HG03469 (cell line): ENCODE results near the gene GCK.

Source experiments
- ATAC-seq: cut with Tn5 transposase; IDR thresholded peaks from one replicate; pipeline ENCODE4 v1.9.1; 2021; ENCODE audit warnings: mild to moderate bottlenecking, moderate library complexity, moderate number of reproducible peaks; ENCODE audit not compliant: unreplicated experiment

Gene GCK

GRCh38 chr7:44223362-44224079 lies 34.3 kb upstream of the GCK start:
- no peak for ATAC-seq

DNA sequence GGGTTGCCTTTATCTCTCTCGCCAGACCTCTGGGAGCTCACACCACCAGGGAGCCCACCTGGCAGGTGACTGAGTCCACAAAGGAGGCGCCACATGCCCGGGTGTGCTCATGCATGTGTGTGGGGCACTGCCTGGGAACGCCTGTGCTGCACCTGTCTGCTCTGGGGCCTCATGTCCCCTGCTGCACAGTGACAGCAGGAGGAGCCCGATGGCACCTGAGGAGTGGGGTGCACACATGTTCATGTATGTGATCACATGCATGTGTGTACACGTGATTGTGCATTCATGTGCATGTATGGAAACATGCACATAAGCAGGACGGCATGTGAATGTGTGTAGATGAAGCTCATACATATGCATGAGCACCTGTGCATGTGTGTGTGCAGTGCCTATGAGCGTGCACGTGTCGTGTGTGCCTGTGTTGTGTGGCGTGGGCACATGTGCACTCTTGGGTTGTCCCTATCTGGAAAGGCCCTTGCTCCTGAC lies 33.6 kb upstream of the GCK start:
- no peak for ATAC-seq

GRCh38 chr7:44222074-44222473 lies 32.8 kb upstream of the GCK start:
- no peak for ATAC-seq

- no peak for ATAC-seq
These were observed 32.1 kb upstream of the GCK start for GRCh38 chr7:44221231-44221791.

- ATAC-seq, result no peak
These were observed 31.3 kb upstream of the GCK start for GRCh38 chr7:44220358-44221112.

DNA sequence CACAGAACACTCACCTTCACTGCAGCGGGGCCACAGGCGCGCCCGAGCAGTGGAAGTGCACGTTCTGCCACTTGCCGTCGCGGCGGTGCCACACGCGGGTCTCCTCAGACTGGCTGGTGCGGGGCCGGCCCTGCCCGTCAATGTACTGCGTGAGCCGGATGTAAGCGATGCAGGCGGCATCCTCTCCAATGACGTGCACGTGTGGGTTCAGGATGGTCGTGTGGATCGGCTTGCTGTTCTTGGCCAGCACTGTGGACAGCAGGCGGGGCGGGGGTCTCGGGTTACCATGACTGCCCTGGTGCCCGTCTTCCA lies 30.8 kb upstream of the GCK start:
- ATAC-seq, result no peak

- ATAC-seq, result no peak
These were observed 30.3 kb upstream of the GCK start for GRCh38 chr7:44219371-44220045.

DNA sequence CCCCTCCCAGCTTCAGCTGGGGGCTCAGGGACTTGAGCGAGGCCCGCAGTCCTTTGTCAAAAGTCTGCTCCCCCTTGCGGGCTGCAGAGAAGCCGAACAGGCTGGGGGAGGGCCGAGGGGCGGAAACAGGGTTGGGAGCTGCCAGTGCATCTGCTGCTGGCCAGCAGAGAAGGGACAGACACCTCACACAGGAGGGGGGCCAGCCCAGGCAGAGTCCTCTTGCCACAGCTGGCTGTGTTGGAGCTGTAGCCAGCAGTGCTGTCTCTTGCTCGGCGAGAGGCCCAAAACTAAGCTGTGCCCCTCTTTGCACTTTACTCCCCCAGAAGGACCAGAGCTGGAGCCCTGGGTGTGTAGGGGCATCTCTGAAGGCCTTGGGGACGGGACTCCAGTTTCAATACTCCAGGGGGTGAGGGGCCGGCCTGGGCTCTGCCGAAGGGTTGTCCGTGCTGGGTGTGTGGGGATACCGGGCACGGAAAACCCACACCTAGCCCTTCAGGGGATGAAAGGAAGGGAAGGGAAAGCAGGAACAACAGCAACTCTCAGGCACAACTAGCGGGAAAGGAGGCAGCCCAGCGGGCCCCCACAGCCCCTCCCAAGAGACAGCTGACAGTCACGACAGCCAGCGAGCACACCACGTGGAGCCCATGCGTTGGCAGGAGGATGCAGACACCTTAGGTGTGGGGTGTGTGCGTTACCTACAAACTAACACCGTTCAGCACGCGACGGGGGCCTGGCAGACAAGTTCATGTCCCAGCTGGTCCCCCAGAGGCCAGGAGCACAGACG lies 29.4 kb upstream of the GCK start:
- ATAC-seq, result no peak

GRCh38 chr7:44217852-44218402 lies 28.7 kb upstream of the GCK start:
- ATAC-seq, result no peak

- ATAC-seq, result no peak
These were observed 28.0 kb upstream of the GCK start for GRCh38 chr7:44217223-44217714.

DNA sequence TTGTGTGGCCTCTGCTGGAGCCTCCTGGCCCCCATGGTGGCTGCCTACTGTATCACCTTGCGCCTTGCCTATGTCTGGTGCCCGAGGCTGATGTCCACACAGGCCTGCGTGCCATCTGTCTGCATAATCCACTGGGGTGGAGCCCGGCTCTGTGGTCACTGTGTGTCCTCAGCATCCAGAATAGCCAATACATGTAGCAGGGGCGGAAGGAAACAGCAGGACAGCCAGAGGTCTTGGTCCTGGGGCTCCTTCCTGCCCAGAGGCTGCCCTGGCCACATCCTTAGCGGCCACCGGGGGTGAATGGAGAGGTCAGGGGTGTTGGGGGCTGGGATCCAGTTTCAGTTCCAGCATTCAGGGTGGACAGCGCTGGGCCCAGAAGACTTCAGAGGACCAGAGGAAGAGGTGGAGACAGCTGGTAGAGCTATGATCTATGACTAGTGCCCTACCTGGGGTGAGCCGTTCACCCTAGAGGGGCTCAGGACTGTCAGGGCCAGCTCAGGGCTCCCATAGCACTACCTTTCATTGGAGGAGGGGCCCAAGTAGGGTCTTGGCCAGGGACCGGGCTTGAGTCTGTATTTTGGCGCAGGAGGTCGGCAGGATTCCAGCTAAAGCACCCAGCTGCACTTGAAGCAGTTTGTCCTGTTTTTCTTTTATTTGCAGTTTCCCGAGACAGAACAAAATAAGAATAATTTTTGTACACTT lies 27.4 kb upstream of the GCK start:
- ATAC-seq, result no peak

DNA sequence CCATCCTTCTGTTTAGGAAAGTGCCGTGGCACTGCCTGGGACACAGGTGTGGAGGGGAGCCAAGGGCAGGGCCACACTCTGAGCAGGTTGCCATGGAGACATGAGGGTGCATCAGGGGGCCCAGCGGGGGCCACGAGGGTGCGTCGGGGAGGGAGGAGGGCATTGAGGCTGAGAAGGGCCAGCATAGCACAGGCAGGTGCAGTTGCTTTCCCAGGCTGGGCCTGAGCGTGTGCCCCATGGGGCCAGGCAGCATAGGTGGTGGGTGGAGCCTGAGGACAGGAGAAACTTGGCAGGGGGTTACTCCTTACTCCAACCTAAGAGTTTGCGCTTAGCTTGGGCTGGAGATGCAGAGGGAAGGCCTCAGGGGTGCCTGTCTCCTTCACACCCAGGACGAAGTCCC lies 26.8 kb upstream of the GCK start:
- ATAC-seq, result no peak

GRCh38 chr7:44215531-44215930 lies 26.3 kb upstream of the GCK start:
- ATAC-seq, result no peak

DNA sequence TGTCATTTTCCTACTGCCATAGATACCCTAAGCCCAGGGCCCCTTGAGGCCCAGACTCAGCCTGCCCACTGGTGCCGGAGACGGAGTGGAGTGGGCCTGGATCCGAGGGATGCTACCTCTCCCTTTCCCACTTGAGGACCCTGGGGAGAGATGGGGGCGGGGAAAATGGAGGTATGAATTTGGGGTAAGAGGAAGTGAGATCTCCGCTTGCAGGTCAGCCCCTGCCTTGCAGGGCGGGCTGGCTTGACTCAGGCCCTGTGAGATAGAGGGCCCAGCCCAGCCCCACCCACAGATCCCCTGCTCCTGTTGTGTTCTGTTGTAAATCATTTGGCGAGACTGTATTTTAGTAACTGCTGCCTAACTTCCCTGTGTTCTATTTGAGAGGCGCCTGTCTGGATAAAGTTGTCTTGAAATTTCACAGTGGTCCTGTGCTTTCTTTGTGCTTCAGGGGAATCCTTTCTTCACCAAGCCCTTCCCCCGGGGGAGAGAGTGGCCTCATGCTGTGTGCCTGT lies 24.7 kb upstream of the GCK start:
- no peak for ATAC-seq

DNA sequence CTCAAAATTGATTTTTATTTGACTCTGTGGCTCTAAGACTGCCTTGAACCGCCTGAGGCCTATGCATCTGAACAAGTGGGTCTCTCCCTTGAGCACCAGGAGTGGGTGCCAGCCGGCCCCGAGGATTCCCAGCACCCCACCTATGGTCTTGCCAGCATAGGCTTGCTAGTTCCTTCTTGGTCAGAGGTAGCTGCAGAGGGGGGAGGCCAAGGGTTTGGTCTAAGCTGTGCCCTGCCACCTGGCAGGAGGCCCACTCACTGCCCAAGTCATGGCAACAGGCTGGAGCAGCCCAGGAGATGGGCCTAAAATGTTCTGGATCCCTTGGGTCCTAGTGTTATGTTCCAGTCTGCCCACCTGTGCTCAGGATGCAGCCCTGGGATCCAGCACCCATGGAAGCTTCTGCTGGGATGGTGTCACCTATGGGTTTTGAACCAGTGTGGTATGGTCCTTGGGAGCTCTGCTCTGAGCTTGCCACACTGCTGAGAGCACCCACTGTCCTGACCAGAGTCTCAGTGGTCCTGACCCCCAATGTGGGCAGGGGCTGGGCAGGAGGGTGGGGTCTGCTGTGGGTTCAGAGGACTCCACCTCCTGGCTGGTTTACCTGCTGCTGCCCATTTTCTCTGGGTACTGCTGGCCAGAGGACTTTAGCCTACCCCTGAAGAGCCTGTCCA lies 24.1 kb upstream of the GCK start:
- no peak for ATAC-seq

GRCh38 chr7:44212581-44213184 lies 23.4 kb upstream of the GCK start:
- ATAC-seq, result no peak

- ATAC-seq, result no peak
These were observed 22.8 kb upstream of the GCK start for GRCh38 chr7:44212018-44212417.

DNA sequence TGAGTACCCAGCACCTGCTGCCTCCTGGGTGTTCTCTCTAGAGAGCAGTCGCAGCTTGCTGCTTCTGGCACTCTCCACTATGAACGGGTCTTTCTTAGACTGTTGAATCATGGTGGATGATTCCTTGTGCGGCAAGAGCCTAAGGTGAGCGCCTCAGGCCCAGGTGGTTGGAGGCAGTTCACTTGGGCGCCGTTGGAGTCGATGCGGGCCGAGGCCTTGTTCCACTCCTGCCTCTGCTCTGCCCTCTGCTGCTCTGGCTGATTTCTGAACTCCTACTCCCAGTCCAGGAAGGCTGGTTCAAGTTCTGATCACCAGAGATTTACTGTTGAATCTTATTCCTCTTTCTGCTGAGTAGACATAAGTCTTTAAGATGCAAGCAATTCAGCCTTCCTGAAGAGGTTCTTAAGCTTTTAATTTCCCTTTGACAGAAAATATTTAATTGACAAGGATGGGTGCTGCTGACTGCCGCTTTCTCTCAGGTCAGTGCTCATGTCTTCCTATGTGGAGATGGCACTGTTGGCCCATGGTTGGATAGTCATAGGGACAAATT lies 22.0 kb upstream of the GCK start:
- ATAC-seq, result no peak
